ENCODE measurements around the gene PRR5L. TPM values are rescaled to one million over a fixed set of nuclear protein-coding genes. Genes with fewer than 3 reads are reported as not detected.

PRR5L gene
- total RNA-seq, 1 experiment from 2014 or later, result 23.9 TPM

DNA sequence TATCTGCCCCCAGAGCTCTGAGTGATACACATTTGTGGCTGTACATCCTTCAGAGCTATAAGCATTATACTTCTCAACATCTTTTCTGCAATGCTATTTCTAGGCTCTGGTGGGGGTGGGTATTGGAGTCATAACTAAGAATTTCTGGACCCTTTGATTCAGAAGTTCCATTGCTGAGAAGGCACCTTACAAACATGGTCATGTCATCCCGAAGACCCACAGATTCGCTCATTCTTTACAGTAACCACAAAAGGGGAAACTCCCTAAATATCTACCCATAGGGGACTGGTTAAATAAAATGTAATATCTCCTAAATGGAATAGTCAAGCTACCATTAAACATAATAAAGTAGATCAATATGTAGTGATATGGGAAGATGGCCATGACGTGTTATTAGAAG is 98.8 kb downstream of the PRR5L start:
- intact Hi-C loops (cut with micrococcal nuclease), result no loop called here
- Mint-ChIP-seq H3K27ac (ENCODE audit: low read depth, unreplicated experiment) (no peak overlapping the region), H3K4me1 (ENCODE audit: insufficient read depth, unreplicated experiment) (peaks cover 7% of the 10 kb centered on the region), H3K9me3 (ENCODE audit: unreplicated experiment) (no peaks in the 10 kb centered on the region), H3K4me3 (ENCODE audit: unreplicated experiment) (no peak overlapping the region), H3K36me3 (ENCODE audit: insufficient read depth, unreplicated experiment) (peaks cover 32% of the 10 kb centered on the region), H3K27me3 (ENCODE audit: insufficient read depth, unreplicated experiment) (no peaks in the 10 kb centered on the region)
- no peak for DNase-seq (ENCODE audit: unreplicated experiment)
- TF ChIP-seq, protein P1, sequence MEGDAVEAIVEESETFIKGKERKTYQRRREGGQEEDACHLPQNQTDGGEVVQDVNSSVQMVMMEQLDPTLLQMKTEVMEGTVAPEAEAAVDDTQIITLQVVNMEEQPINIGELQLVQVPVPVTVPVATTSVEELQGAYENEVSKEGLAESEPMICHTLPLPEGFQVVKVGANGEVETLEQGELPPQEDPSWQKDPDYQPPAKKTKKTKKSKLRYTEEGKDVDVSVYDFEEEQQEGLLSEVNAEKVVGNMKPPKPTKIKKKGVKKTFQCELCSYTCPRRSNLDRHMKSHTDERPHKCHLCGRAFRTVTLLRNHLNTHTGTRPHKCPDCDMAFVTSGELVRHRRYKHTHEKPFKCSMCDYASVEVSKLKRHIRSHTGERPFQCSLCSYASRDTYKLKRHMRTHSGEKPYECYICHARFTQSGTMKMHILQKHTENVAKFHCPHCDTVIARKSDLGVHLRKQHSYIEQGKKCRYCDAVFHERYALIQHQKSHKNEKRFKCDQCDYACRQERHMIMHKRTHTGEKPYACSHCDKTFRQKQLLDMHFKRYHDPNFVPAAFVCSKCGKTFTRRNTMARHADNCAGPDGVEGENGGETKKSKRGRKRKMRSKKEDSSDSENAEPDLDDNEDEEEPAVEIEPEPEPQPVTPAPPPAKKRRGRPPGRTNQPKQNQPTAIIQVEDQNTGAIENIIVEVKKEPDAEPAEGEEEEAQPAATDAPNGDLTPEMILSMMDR (IDR thresholded peaks at IDR 0.05; ENCODE audit: unreplicated experiment), result no peak
- ChIA-PET POLR2A (no interaction called here), CTCF (interaction anchor here (0.6 kb wide), 2 partner anchors 10 to 44 kb away, joined by 3 to 4 read pairs; no protein-coding TSS in a partner anchor)
- no TSS peak for BruUV-seq (replicated peaks)

DNA sequence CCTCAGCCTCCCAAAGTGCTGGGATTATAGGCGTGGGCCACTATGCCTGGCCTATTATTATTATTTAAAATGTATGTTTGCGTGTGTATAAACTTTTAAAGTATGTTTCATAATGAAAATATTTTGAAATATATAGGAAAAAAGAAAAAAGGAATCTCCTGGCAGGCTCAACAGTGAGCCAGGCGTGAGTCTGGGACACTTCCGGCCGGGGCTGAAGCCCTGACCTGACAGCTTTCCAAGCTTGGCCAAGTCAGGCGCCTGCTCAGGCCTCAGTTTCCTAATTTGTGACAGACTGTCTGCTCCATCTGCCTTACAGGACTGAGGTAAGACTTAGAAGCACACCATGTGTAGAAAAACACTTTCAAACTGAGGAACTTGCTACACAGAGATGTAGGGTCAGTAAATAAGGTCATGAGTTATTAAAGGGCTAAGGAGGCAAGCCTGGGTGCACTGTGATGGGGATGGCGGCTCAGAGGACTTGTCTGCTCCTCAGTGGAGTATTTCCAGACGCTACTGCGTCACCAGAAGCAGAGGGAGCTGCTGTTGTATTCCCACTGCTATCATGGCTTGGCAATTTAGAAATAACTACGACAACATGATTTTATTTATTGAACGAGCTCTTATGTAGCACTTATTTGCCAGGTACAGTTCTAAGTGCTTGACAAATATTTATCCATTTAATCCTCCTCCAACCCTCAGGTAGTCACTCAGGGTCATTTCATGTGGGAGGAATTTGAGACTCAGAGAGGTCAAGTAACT is 100.1 kb downstream of the PRR5L start:
- H3K36me3 Mint-ChIP-seq (ENCODE audit: insufficient read depth, unreplicated experiment), result peaks cover 36% of the 10 kb centered on the region
- peaks cover 7% of the 10 kb centered on the region for H3K4me1 Mint-ChIP-seq (ENCODE audit: insufficient read depth, unreplicated experiment)
- BruUV-seq (replicated peaks), result no TSS peak
- ChIA-PET POLR2A (no interaction called here), CTCF (interaction anchor here (0.5 to 2.2 kb wide), 4 partner anchors 12 to 83 kb away, joined by 3 to 5 read pairs (median 4); no protein-coding TSS in a partner anchor)
- no peak overlapping the region for H3K4me3 Mint-ChIP-seq (ENCODE audit: unreplicated experiment)
- no peak for DNase-seq (ENCODE audit: unreplicated experiment)
- TF ChIP-seq, protein P1 (IDR thresholded peaks at IDR 0.05; ENCODE audit: unreplicated experiment), result no peak
- no peak overlapping the region for H3K27ac Mint-ChIP-seq (ENCODE audit: low read depth, unreplicated experiment)
- no peaks in the 10 kb centered on the region for H3K27me3 Mint-ChIP-seq (ENCODE audit: insufficient read depth, unreplicated experiment)
- intact Hi-C loops (cut with micrococcal nuclease), result no loop called here
- H3K9me3 Mint-ChIP-seq (ENCODE audit: unreplicated experiment), result no peaks in the 10 kb centered on the region

DNA sequence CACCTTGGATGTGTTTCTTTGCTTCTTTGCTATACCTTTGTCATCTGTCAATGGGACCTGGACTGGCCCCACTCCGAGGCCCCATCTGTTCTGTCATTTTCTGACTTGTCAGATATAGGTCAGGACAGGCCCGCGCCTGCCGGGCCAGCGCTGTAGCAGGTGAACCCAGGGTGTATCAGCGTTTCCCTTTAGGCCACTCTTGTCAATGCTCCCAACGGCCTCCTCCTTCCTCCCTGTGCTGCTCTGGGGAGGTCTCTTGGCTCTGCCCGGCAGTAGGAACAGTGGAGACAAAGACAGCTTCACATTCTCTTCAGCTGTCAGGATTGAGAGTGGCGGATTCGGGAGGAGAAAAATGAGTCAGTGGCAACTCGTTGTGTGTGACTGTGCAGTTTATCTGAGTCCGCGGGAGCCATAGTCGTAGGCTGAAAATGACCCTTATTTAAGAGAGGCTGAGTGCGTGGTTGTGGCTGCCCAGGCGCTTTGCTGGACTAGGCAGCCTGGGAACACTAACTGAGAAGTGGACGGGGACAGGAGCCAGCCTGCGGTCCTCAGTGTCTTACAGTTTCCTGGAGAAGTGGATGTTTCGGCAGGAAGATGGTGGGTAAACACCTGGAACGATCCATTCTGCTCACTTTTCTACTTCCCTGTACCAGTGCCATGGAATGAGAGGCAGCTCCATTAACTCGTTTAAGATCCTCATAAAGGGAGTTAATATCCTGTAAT is 102.3 kb downstream of the PRR5L start:
- ChIA-PET CTCF (interaction anchor here (2.2 kb wide), 1 partner anchor 21 kb away, joined by 5 read pairs; no protein-coding TSS in a partner anchor), POLR2A (no interaction called here)
- TF ChIP-seq, protein P1 (IDR thresholded peaks at IDR 0.05; ENCODE audit: unreplicated experiment), result no peak
- intact Hi-C loops (cut with micrococcal nuclease), result no loop called here
- no peak overlapping the region for H3K4me3 Mint-ChIP-seq (ENCODE audit: unreplicated experiment)
- no peak overlapping the region for H3K27ac Mint-ChIP-seq (ENCODE audit: low read depth, unreplicated experiment)
- no peak for DNase-seq (ENCODE audit: unreplicated experiment)
- peaks cover 7% of the 10 kb centered on the region for H3K4me1 Mint-ChIP-seq (ENCODE audit: insufficient read depth, unreplicated experiment)
- H3K36me3 Mint-ChIP-seq (ENCODE audit: insufficient read depth, unreplicated experiment), result peaks cover 56% of the 10 kb centered on the region
- no peaks in the 10 kb centered on the region for H3K27me3 Mint-ChIP-seq (ENCODE audit: insufficient read depth, unreplicated experiment)
- BruUV-seq (replicated peaks), result no TSS peak
- no peaks in the 10 kb centered on the region for H3K9me3 Mint-ChIP-seq (ENCODE audit: unreplicated experiment)

DNA sequence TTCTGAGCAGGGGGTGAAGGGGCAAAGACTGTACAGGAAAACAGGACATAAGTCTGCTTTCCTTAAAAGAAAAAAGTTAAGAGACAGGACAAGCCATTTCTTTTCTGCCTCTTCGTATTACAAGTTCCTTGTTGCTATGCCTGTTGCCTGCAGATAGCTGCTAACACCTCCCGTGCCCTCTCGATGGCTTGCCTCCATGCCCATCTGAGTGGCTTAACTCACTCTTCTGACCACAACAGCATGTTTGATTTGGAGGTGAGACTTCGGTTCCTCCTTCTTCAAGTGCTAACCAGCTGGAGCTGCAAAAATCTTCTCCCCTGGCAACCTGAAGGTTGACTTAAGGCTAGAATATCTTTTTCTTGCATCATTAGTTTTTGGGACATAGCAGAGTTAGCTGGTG is 103.1 kb downstream of the PRR5L start:
- Mint-ChIP-seq H3K27me3 (ENCODE audit: insufficient read depth, unreplicated experiment) (no peaks in the 10 kb centered on the region), H3K27ac (ENCODE audit: low read depth, unreplicated experiment) (no peak overlapping the region), H3K4me3 (ENCODE audit: unreplicated experiment) (no peak overlapping the region), H3K9me3 (ENCODE audit: unreplicated experiment) (no peaks in the 10 kb centered on the region), H3K36me3 (ENCODE audit: insufficient read depth, unreplicated experiment) (peaks cover 65% of the 10 kb centered on the region), H3K4me1 (ENCODE audit: insufficient read depth, unreplicated experiment) (peaks cover 4% of the 10 kb centered on the region)
- no peak for DNase-seq (ENCODE audit: unreplicated experiment)
- TF ChIP-seq, protein P1 (IDR thresholded peaks at IDR 0.05; ENCODE audit: unreplicated experiment), result no peak
- intact Hi-C loops (cut with micrococcal nuclease), result no loop called here
- ChIA-PET CTCF (no interaction called here), POLR2A (no interaction called here)
- no TSS peak for BruUV-seq (replicated peaks)

Measured in MCF 10A (cell line).